Stimulated activated CD8-positive, alpha-beta memory T cell treated with anti-CD3 and anti-CD28 coated beads, Interleukin-12 subunit alpha, Interleukin-12 subunit beta, amount 100 ng/mL, for 4 hours (primary cell): ENCODE data around the gene FAM9C.

Experiments used
- DNase-seq: peaks from one replicate; pipeline ENCODE4 v3.0.0-alpha.2; 2020; ENCODE audit warnings: low read depth

Gene FAM9C

DNA sequence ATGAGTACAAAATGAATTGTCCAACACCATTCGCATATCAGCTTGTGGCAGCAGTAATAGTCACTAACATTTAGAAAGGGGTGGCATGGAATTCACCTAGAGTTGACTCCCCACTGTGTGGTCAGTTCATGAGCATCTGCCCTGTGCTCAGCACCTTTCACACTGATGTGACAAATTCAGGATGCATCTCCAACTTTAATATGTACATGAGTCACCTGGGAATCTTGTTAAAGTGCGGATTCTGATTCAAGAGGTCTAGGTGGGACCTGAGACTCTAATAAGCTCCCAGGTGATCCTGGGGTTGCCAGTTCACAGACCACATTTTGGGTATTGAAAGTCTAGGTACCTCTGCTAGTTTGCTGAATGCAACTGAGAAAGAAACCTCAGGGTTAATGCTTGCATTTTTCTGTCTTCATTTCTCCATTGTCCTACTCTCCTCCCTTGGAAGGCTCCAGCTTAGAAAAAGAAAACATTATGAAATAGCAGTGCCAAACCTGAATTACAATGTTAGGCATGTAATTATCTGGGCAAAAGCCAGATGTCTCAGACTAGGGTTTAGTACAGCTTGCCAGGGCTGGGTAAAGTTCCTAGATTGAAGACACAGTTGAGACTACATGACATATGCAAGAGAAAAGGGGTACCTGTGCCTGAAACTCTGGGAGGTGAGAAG, 36.8 kb downstream of the FAM9C start:
- no peak for DNase-seq

DNA sequence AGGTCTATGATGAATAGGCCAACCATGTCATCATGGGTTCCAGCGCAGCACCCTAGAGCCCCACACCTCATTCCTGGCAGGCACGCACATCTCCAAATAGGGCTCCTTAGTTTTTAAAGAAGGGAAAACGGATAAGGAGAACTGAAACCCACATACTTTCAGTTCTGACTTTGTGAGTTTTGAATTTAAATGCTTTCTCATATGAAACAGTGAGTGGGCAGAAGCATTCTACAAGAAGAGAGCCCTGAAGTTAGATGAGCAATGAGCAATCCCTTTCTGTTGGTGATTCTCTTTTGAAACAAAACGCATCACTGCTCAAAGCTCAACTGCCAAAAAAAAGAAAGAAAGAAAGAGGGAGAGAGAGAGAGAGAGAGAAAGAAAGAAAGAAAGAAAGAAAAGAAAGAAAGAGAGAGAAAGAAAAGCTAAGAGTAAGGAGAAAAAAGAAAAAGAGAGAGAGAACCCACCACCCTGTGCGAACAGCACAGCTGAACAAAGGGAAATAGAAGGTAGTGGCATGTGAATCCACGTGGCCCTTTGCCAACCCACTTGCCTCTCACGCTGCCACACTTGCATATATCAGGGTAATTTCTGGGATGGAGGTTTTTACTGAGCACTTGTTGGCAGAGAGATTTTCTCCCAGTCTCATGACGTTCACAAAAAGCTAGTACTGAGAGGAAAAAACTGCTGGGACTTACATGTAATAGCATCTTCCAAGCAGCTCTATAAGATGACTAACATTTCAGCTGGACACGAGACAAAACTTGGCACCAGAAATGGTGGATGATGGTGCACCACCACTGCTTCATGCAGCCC, 38.6 kb downstream of the FAM9C start:
- no peak for DNase-seq

DNA sequence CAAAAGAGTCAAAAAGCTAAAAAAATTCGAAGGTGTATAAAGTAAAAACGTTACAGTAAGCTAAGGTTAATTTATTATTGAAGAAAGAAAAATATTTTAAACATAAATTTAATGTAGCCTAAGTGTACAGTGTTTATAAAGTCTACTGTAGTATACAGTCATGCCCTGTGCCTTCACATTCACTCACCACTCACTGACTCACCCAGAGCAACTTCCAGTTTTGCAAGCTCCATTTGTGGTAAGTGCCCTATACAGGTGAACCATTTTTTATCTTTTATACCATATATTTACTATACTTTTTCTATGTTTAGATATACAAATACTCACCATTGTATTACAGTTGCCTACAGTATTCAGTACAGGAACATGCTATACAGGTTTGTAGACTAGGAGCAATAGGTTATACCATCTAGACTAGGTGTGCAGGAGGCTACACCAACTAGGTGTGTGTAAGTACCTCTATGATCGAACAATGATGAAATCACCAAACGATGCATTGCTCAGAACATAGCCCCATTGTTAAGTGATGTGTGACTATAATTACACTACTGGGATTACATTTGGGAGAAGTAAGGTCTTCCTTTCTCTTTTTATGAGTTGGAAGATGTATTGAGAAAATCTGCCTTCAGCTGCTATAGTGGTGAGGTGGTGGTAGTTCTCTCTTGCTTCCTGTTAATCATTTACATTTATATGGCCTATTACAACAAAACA, 42.3 kb downstream of the FAM9C start:
- no peak for DNase-seq

DNA sequence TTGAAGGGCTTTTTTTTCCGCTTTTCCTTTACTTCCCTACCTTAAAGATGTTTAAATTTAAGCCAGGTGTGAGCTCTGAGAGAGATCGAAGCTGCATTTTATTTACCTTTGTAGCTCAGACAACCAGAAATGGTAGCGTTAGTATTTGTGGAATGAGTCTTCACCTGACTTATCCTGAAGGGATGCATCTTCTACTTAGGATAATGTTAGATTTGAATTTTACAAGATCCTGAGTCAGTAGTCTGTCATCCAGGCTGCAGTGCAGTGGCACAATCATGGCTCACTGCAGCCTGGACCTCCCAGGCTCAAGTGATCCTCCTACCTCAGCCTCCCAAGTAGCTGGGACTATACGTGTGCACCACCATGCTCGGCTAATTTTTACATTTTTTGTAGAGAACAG, 43.3 kb downstream of the FAM9C start:
- no peak for DNase-seq

GRCh38 chrX:13000301-13000811, 44.1 kb downstream of the FAM9C start:
- DNase-seq, result no peak

DNA sequence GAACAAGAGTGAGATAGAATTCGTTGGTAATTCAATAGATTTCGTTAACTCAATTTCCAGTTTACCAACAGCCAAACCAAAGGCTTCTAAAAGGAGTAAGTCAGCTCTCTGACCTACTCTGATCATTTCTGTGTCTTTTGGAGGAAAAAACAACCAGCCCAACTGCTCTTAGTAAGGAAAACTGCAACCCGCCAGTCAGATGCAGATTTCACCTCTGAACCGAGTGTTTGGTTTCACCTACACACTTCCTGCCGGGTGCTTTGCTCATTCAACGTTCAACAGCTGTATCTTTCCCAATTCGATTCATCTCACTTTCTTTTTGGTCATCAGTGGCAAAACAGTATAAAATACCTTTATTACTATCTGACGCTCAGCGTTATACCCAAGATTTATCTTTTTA, 45.0 kb downstream of the FAM9C start:
- no peak for DNase-seq

GRCh38 chrX:12997906-12998687, 46.3 kb downstream of the FAM9C start:
- no peak for DNase-seq

DNA sequence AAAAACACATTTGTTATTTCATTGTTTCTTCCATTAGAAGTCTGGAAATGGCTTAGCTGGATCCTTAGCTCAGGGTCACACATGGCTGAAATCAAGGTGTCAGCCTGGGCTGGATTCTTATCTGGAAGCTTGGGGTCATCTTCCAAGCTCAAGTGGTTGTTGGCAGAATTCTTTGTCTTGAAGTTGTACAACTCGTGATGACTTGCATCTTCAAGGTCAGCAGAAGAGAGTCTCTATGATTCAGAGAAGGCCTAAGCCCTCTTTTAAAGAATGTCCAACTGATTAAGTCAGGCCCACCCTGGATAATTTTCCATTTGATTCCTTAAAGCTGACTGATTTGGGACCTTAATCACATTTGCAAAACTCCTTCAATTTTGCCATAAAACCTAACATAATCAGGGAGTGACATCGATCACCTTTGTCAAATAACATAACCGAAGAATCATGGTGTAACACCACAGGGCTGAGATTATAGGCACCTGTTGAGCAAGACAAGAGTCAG, 47.4 kb downstream of the FAM9C start:
- no peak for DNase-seq

DNA sequence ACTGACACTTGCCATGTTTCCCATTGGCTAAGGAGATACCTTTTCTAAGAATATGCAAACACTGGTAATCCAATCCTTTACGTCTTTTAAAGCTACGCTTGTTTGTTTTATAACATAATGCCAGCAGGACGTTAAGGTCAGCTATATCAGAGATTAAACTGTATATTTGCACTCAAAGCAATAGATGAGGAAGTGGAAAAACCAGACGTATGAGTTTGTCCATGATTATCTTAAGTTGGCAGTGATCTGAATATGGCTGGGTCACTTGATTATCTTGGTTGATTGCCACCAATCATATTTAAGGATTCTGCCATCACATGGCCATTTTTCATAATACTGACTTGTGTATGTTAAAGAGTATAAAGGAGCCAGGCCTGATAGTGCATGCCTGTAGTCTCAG, 50.1 kb downstream of the FAM9C start:
- DNase-seq, result no peak

DNA sequence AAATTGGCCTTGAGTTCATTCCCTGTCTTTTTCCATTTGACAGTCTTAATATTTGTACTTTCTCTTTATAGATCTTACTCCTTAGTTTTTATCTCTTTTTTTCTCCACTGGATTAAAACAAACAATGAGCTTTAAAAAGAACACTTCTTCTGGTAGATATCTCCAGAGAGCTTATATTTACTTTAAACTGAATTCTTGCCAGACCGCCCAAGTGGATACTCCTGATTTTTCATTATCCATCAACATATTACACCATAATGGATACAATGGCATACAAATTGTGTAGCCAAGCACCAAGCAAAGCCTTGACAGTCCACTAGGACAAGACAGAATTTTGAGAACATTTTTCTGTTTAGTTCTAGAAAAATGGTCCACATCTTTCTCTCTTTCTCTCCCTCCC, 50.6 kb downstream of the FAM9C start:
- DNase-seq, result no peak

- DNase-seq, result no peak
These were observed 51.8 kb downstream of the FAM9C start for GRCh38 chrX:12992544-12993118.

- DNase-seq, result no peak
These were observed 52.8 kb downstream of the FAM9C start for GRCh38 chrX:12991575-12991974.

- DNase-seq, result no peak
These were observed 55.0 kb downstream of the FAM9C start for GRCh38 chrX:12989461-12989860.

- DNase-seq, result no peak
These were observed 55.6 kb downstream of the FAM9C start for GRCh38 chrX:12988797-12989196.

- no peak for DNase-seq
These were observed 56.4 kb downstream of the FAM9C start for GRCh38 chrX:12987900-12988594.

GRCh38 chrX:12987340-12987739, 57.1 kb downstream of the FAM9C start:
- no peak for DNase-seq

DNA sequence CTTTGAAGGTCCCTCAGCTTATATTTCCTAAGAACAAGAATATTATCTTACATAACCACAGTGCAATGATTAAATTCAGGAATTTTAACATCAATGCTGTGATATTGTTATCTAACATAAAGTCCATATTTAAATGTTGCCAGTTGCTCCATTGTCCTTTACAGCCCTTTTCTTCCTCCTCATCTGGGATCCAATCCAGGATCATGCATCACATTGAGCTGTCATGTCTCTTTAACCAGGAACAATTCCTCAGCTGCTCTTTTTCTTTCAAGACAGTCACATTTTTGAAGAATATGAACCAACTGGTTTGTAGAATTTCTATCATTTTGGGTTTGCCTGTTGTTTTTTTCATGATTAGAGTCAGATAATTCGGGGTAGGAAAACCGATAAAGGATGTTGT, 57.5 kb downstream of the FAM9C start:
- DNase-seq, result no peak

- DNase-seq, result no peak
These were observed 58.1 kb downstream of the FAM9C start for GRCh38 chrX:12986164-12986779.
